Effector memory CD4-positive, alpha-beta T cell (primary cell): ENCODE measurements around the gene AGMO.

ENCODE experiments used
- DNase-seq, 3 donors: peaks; one replicate each; pipeline ENCODE4 v3.0.0-alpha.2; 2020
- H3K27ac ChIP-seq: 2 replicates; pipeline ENCODE4 v1.7.0; 2013; ENCODE audit warnings: mild to moderate bottlenecking, low read length, moderate library complexity; ENCODE audit not compliant: insufficient read depth, poor library complexity, severe bottlenecking
- H3K27me3 ChIP-seq: replicated peaks from 2 replicates; pipeline ENCODE4 v1.7.0; 2013; ENCODE audit warnings: mild to moderate bottlenecking, low read length; ENCODE audit not compliant: insufficient read depth, control insufficient read depth, poor library complexity, severe bottlenecking
- H3K36me3 ChIP-seq: 2 replicates; pipeline ENCODE4 v1.7.0; 2013; ENCODE audit warnings: mild to moderate bottlenecking, low read length, moderate library complexity; ENCODE audit not compliant: control insufficient read depth, insufficient read depth
- H3K4me1 ChIP-seq: 2 replicates; pipeline ENCODE4 v1.7.0; 2013; ENCODE audit warnings: low read length, mild to moderate bottlenecking; ENCODE audit not compliant: control insufficient read depth, insufficient read depth, poor library complexity, severe bottlenecking
- H3K4me3 ChIP-seq: 2 replicates; pipeline ENCODE4 v1.7.0; 2013; ENCODE audit warnings: low read length, low read depth, mild to moderate bottlenecking; ENCODE audit not compliant: insufficient read depth, poor library complexity, severe bottlenecking
- H3K9me3 ChIP-seq: 2 replicates; pipeline ENCODE4 v1.7.0; 2013; ENCODE audit warnings: mild to moderate bottlenecking, low read length, moderate library complexity; ENCODE audit not compliant: control insufficient read depth

AGMO gene

GRCh38 chr7:15367897-15368296 lies 193.9 kb downstream of the AGMO start:
- H3K27me3 ChIP-seq = no peaks in the 10 kb centered on the region
- DNase-seq = no peak
- no peaks in the 10 kb centered on the region for H3K36me3 ChIP-seq
- no peaks in the 10 kb centered on the region for H3K4me1 ChIP-seq
- no peaks in the 10 kb centered on the region for H3K9me3 ChIP-seq
- H3K4me3 ChIP-seq = no peak overlapping the region
- no peak overlapping the region for H3K27ac ChIP-seq

- no peak for DNase-seq
- Histone ChIP-seq H3K36me3 (no peaks in the 10 kb centered on the region), H3K9me3 (no peaks in the 10 kb centered on the region), H3K4me3 (no peak overlapping the region), H3K4me1 (no peaks in the 10 kb centered on the region), H3K27ac (no peak overlapping the region), H3K27me3 (no peaks in the 10 kb centered on the region)
Observed at GRCh38 chr7:15358112-15358511, 203.7 kb downstream of the AGMO start.

- no peak overlapping the region for H3K27ac ChIP-seq
- no peaks in the 10 kb centered on the region for H3K36me3 ChIP-seq
- H3K27me3 ChIP-seq = no peaks in the 10 kb centered on the region
- H3K4me3 ChIP-seq = no peak overlapping the region
- DNase-seq = no peak
- H3K4me1 ChIP-seq = no peaks in the 10 kb centered on the region
- H3K9me3 ChIP-seq = no peaks in the 10 kb centered on the region
Observed at GRCh38 chr7:15352421-15353206, 209.2 kb downstream of the AGMO start.

- Histone ChIP-seq H3K4me3 (no peak overlapping the region), H3K36me3 (no peaks in the 10 kb centered on the region), H3K9me3 (no peaks in the 10 kb centered on the region), H3K4me1 (no peaks in the 10 kb centered on the region), H3K27ac (no peak overlapping the region), H3K27me3 (no peaks in the 10 kb centered on the region)
- no peak for DNase-seq
Observed at GRCh38 chr7:15345216-15345615, 216.6 kb downstream of the AGMO start.

DNA sequence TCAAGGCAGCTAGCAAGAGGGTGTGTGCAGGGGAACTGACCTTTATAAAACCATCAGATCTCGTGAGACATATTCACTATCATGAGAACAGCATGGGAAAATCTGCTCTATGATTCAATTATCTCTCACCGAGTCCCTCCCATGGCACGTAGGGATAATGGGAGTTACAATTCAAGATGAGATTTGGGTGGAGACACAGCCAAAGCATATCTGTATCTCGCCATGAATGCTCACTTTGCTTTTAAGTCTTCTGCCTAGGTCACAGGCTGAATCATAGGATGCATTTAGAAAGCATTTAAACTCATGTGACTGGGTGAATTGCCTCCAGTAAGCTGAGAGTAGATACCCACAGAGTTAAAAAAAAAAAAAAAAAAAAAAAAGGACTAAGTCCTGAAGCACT lies 220.0 kb downstream of the AGMO start:
- Histone ChIP-seq H3K4me3 (no peak overlapping the region), H3K27ac (no peak overlapping the region), H3K27me3 (no peaks in the 10 kb centered on the region), H3K9me3 (no peaks in the 10 kb centered on the region), H3K4me1 (no peaks in the 10 kb centered on the region), H3K36me3 (no peaks in the 10 kb centered on the region)
- no peak for DNase-seq

- Histone ChIP-seq H3K36me3 (no peaks in the 10 kb centered on the region), H3K27me3 (no peaks in the 10 kb centered on the region), H3K9me3 (no peaks in the 10 kb centered on the region), H3K4me3 (no peak overlapping the region), H3K27ac (no peak overlapping the region), H3K4me1 (no peaks in the 10 kb centered on the region)
- no peak for DNase-seq
Observed at GRCh38 chr7:15336146-15336545, 225.7 kb downstream of the AGMO start.

DNA sequence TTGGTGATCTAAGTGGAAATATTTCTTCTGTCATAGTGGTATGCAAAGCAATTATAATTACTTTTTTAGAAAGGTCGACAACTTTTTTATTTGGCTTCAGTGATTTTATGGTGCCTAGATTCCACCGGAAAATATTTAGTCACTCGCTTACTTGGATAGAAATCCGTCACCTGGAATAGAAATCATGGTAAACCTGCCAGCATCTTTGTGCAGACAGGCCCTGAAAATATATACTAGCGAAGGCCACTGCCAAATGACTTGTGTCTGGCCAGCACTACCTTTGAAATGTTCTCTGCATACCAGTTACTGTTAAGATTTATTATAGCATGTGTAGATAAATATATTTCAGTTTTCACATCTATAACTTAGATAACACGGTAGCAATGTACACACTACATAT lies 226.4 kb downstream of the AGMO start:
- H3K9me3 ChIP-seq = no peaks in the 10 kb centered on the region
- H3K4me3 ChIP-seq = no peak overlapping the region

GRCh38 chr7:15334536-15335263 lies 227.1 kb downstream of the AGMO start:
- Histone ChIP-seq H3K27ac (no peak overlapping the region), H3K4me3 (no peak overlapping the region), H3K4me1 (no peaks in the 10 kb centered on the region), H3K9me3 (no peaks in the 10 kb centered on the region), H3K36me3 (no peaks in the 10 kb centered on the region), H3K27me3 (no peaks in the 10 kb centered on the region)
- no peak for DNase-seq

More for the DNA sequence above, 226.4 kb downstream of the AGMO start:
- Histone ChIP-seq H3K27ac (no peak overlapping the region), H3K4me1 (no peaks in the 10 kb centered on the region), H3K36me3 (no peaks in the 10 kb centered on the region), H3K27me3 (no peaks in the 10 kb centered on the region)
- no peak for DNase-seq

- H3K4me3 ChIP-seq = no peak overlapping the region
- H3K36me3 ChIP-seq = no peaks in the 10 kb centered on the region
- no peaks in the 10 kb centered on the region for H3K9me3 ChIP-seq
- no peaks in the 10 kb centered on the region for H3K4me1 ChIP-seq
- H3K27ac ChIP-seq = no peak overlapping the region
- H3K27me3 ChIP-seq = no peaks in the 10 kb centered on the region
- DNase-seq = no peak
Observed at GRCh38 chr7:15332956-15333355, 228.9 kb downstream of the AGMO start.

DNA sequence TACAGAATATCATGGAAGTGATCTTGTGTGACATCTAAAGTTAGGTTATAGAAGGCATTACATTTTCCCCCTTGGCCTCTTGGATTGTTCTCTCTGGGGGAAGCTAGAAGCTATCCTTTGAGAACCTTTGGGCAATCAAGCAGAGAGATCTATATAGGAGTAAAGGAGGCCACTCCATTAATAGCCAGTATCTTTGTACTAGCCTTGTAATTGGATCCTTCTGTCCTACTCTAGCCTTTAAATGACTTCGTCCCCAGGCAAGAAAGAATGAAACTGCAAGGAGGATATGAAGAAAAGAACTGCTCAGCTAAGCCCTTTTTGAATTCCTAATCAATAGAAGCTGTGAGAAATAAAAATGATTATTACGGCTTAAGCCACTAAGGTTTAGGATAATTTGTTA lies 230.9 kb downstream of the AGMO start:
- no peak for DNase-seq
- H3K4me1 ChIP-seq = no peaks in the 10 kb centered on the region
- H3K9me3 ChIP-seq = no peaks in the 10 kb centered on the region
- H3K4me3 ChIP-seq = no peak overlapping the region
- H3K27me3 ChIP-seq = no peaks in the 10 kb centered on the region
- H3K27ac ChIP-seq = no peak overlapping the region
- H3K36me3 ChIP-seq = no peaks in the 10 kb centered on the region
